ENCODE measurements around the gene SPATA16.
"Not testable (repeated sequence)": the region's sequence is repeated elsewhere in the genome, so short reads cannot be mapped to it uniquely, and the experiment has no call there.

SPATA16 gene

GRCh38 chr3:172876297-172876696 is 264.7 kb downstream of the SPATA16 start:
- no peak for DNase-seq (ENCODE audit: low spot score)

DNA sequence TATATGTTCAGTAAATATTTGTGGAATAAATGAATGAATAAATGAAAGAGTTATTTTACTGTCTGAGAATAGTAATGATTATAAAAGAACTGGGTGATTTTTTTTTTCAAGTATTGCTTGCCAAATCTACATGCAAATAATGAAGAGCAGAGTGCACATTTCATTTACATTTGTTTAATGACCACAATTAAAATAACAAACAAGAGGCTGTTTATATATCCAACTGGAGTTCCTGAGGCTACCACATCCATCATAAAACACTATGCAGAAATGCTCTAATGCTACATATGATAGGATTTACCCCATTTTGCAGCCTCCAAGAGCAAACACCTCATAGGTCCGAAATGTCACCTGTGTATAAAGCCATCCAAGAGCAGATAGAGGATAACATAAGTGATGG is 266.0 kb downstream of the SPATA16 start:
- no peak for DNase-seq (ENCODE audit: low spot score)

GRCh38 chr3:172869784-172870518 is 271.1 kb downstream of the SPATA16 start:
- no peak for DNase-seq (ENCODE audit: low spot score)

DNA sequence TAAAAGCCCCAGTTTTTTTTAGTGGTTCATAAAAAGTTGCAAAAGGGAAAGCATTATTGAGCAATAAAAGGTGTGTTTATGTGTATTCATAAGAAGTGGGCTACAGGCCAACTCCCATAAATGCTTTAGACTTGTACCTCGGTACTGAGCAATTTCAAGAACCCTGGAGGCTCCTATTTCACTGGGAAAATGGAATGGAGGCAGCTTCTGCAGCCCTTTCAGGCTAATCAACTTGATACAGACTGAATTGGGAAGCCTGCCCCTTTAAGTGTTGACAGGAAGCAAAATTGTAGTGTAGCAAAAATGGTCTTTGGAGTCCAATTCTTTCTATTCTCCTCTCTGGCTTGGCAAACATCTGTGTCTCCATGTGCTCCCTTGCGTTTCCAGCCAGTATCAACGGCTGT is 271.7 kb downstream of the SPATA16 start:
- no peak for DNase-seq (ENCODE audit: low spot score)

GRCh38 chr3:172868582-172869200 is 272.3 kb downstream of the SPATA16 start:
- no peak for DNase-seq (ENCODE audit: low spot score)

- DNase-seq (ENCODE audit: low spot score), result not testable (repeated sequence)
Measured at GRCh38 chr3:172866726-172867350, 274.2 kb downstream of the SPATA16 start.

DNA sequence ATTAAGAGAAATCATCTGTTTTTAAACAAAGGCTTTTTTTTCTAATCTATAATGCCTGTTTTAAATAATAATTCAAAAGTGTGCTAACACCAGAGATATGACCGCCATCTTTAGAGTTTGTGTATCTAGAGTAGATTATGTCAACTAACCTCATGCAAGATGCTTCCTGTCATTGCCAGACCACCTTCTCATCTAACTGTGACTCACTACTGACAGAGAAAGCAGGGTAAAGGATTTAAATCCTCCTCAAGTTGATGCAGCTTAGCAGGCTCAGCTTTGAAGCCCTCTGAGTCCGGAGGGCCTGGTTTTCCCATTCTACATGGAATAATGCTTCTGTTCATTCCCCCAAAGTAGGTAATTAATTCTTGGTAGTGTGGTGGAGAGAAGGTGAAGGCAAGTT is 282.0 kb downstream of the SPATA16 start:
- DNase-seq (ENCODE audit: low spot score), result no peak

DNA sequence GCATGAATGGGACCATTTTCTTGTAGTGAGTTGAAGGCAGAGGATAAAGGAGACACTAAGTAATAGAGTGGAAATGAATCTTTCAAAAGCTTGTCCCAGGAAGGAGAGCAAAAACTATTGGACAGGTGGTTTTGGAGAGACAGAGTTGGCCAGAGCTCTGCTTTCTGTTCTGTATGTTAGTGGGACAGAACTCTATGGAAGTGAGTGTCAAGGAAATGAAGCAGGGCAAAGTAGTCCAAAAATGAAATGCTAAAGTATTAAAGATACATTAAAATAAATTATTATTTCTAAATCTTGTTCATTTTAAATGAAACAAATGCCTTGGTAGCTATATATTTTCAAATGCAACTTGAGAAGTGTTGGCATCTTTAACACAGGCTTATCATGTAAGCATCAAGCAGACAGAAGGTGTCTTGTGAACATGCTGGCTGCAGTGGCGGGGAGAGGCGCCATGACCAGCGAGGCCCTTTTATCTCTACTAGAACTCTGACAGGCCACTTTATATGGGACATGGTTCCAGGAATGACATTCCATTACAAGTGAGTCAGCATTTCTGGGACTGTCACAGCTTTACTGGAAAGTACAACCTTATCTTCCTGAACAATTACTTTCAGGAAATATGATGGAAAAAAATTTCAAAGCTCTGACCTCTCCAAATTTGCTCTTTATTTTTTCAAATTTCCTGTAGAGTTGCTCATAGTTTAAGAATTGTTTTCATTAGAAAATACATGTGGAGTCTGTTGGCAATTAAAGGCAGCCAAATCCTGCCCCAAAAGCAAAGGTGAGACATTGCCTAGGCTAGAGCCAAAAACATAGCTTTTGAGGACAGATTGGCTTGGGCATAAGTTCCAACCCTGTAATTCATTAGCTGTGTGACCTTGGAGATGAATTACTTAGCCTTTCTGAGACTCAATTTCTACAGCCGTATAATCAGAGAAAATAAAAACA is 284.0 kb downstream of the SPATA16 start:
- no peak for DNase-seq (ENCODE audit: low spot score)

- DNase-seq (ENCODE audit: low spot score), result no peak
Measured at GRCh38 chr3:172855037-172855436, 286.0 kb downstream of the SPATA16 start.

- no peak for DNase-seq (ENCODE audit: low spot score)
Measured at GRCh38 chr3:172853921-172854666, 286.9 kb downstream of the SPATA16 start.

- DNase-seq (ENCODE audit: low spot score), result no peak
Measured at GRCh38 chr3:172853005-172853404, 288.0 kb downstream of the SPATA16 start.

GRCh38 chr3:172848910-172849309 is 292.1 kb downstream of the SPATA16 start:
- DNase-seq (ENCODE audit: low spot score), result no peak

GRCh38 chr3:172847292-172847691 is 293.7 kb downstream of the SPATA16 start:
- DNase-seq (ENCODE audit: low spot score), result no peak

- DNase-seq (ENCODE audit: low spot score), result no peak
Measured at GRCh38 chr3:172846706-172847105, 294.3 kb downstream of the SPATA16 start.

- no peak for DNase-seq (ENCODE audit: low spot score)
Measured at GRCh38 chr3:172846103-172846561, 294.9 kb downstream of the SPATA16 start.

DNA sequence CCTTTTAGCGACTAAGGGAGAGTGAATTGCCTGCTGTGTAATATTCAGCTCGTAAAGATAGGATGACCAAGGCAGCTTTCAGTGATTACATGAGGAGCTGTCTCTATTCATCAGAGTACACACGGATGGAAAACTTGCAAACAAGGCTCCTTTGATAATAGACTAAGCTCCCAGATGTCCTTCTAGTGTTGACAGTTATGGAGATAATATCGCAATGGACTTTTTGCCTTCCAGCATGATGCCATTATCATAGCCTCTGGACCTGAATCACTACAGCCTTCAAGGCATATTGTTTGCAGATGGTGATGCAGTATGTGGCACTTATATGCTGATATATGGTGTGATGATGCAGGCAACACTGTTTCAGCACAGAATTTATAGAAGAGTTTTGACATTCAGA is 296.6 kb downstream of the SPATA16 start:
- DNase-seq (ENCODE audit: low spot score), result no peak

- DNase-seq (ENCODE audit: low spot score), result no peak
Measured at GRCh38 chr3:172840913-172841312, 300.1 kb downstream of the SPATA16 start.

DNA sequence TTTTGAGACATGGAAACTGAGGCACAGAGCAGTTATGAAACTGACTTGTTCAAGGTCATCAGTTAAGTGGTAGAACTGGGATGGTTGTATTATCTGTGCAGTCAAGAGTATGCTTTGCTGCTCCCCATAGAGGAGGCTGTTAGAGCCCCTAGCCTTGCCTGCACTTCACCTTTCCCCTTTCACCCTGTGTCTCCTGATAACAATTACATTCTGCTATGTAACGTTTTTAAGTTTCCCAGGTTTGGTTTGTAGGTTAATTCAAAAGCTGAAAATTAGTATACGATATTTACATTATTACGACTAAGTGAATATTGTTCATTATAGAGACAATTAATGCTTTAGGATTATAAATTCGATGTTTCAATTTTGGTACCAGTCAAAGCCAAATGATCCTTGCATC is 300.6 kb downstream of the SPATA16 start:
- DNase-seq (ENCODE audit: low spot score), result no peak

DNA sequence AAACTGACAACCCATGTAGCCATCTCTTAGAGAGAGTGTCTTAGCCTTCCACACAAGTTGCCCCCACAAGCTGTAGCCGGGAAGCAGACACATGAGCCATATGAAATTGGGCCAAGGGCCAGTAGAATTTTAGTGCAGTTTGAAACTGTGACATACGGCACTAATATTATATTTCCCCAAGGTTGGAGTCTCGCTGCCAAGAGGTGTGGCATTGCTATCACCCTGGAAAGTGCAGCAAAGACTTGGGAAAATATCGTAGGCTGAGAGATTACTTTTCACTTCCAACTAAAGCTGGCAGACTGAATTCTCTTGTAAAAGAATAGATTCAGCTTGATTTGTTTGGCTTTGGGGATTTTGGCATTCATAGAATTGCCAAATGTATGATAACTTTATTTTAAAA is 301.4 kb downstream of the SPATA16 start:
- DNase-seq (ENCODE audit: low spot score), result no peak

All from RKO (cell line).